Measurements from ENCODE around the gene SAMD8. TPM values are rescaled to one million over a fixed set of nuclear protein-coding genes. Genes with fewer than 3 reads are reported as not detected.

SAMD8 gene
- total RNA-seq, 1 donor from 2014 or later: 42.7 TPM

- intact Hi-C loops (cut with DNase I): loop anchor here (5.0 kb wide), 2 partner anchors 833 to 858 kb away; no protein-coding TSS in a partner anchor
- no peaks in the 10 kb centered on the region for H3K27me3 ChIP-seq
- DNase-seq (ENCODE audit: extremely low spot score in 2 of 2): no peak
- H3K27ac ChIP-seq: peak overlapping the region; percentile 66
- no peak for TF ChIP-seq POLR2AphosphoS5 (IDR thresholded peaks at IDR 0.05; ENCODE audit: insufficient read depth in 1 of 2, low read depth in 1 of 2)
- peak; percentile 98 to 99 (median 98) for TF ChIP-seq CTCF (IDR thresholded peaks at IDR 0.05)
- TF ChIP-seq POLR2A (IDR thresholded peaks at IDR 0.05): no peak
- H3K4me1 ChIP-seq: peaks cover 14% of the 10 kb centered on the region
- no peaks in the 10 kb centered on the region for H3K36me3 ChIP-seq
- H3K4me3 ChIP-seq: no peak overlapping the region
- no peaks in the 10 kb centered on the region for H3K9me3 ChIP-seq
Observed at GRCh38 chr10:75099952-75100763, 11.3 kb upstream of the SAMD8 start.

GRCh38 chr10:75100764-75101291, 10.6 kb upstream of the SAMD8 start:
- no peak overlapping the region for H3K4me3 ChIP-seq
- H3K36me3 ChIP-seq: no peaks in the 10 kb centered on the region
- no peak for TF ChIP-seq POLR2AphosphoS5 (IDR thresholded peaks at IDR 0.05; ENCODE audit: insufficient read depth in 1 of 2, low read depth in 1 of 2)
- no peaks in the 10 kb centered on the region for H3K9me3 ChIP-seq
- H3K27me3 ChIP-seq: no peaks in the 10 kb centered on the region
- peaks cover 14% of the 10 kb centered on the region for H3K4me1 ChIP-seq
- peak overlapping the region; percentile 66 for H3K27ac ChIP-seq
- intact Hi-C loops (cut with DNase I): loop anchor here (5.0 kb wide), 1 partner anchor 859 kb away; no protein-coding TSS in a partner anchor
- DNase-seq (ENCODE audit: extremely low spot score in 2 of 2): no peak

GRCh38 chr10:75101416-75102251, 9.8 kb upstream of the SAMD8 start:
- intact Hi-C loops (cut with DNase I): loop anchor here (5.0 kb wide), 1 partner anchor 859 kb away; no protein-coding TSS in a partner anchor
- no peaks in the 10 kb centered on the region for H3K27me3 ChIP-seq
- no peaks in the 10 kb centered on the region for H3K36me3 ChIP-seq
- H3K27ac ChIP-seq: no peak overlapping the region
- H3K9me3 ChIP-seq: no peaks in the 10 kb centered on the region
- TF ChIP-seq CTCF (IDR thresholded peaks at IDR 0.05) (no peak), POLR2A (IDR thresholded peaks at IDR 0.05) (no peak), POLR2AphosphoS5 (IDR thresholded peaks at IDR 0.05; ENCODE audit: insufficient read depth in 1 of 2, low read depth in 1 of 2) (no peak)
- no peak for DNase-seq (ENCODE audit: extremely low spot score in 2 of 2)
- no peak overlapping the region for H3K4me3 ChIP-seq
- H3K4me1 ChIP-seq: peaks cover 14% of the 10 kb centered on the region

GRCh38 chr10:75102830-75103673, 8.4 kb upstream of the SAMD8 start:
- no peak overlapping the region for H3K27ac ChIP-seq
- H3K4me3 ChIP-seq: no peak overlapping the region
- H3K27me3 ChIP-seq: no peaks in the 10 kb centered on the region
- TF ChIP-seq POLR2AphosphoS5 (IDR thresholded peaks at IDR 0.05; ENCODE audit: insufficient read depth in 1 of 2, low read depth in 1 of 2): no peak
- TF ChIP-seq CTCF (IDR thresholded peaks at IDR 0.05): no peak
- TF ChIP-seq POLR2A (IDR thresholded peaks at IDR 0.05): no peak
- H3K4me1 ChIP-seq: peaks cover 14% of the 10 kb centered on the region
- no peak for DNase-seq (ENCODE audit: extremely low spot score in 2 of 2)
- H3K36me3 ChIP-seq: no peaks in the 10 kb centered on the region
- intact Hi-C loops (cut with DNase I): loop anchor here (5.0 kb wide), 1 partner anchor 861 kb away; no protein-coding TSS in a partner anchor
- H3K9me3 ChIP-seq: no peaks in the 10 kb centered on the region

Measured in vagina (tissue), 2 donors.